DMS153 (cell line): ENCODE measurements around the gene CTNNB1.
A peak's percentile ranks its signal among the peaks of the same experiment; 100 is the strongest.

Source experiments
- DNase-seq: peaks from one replicate; lab custom pipeline; 2025; lab: John Stamatoyannopoulos, UW

CTNNB1 gene

GRCh38 chr3:41198950-41199865 is at the start of gene CTNNB1:
Gene CTNNB1, plus strand, starts transcription at chr3:41199505. Its CDS starts 24,564 bp downstream, at chr3:41224069.
- DNase-seq, result peak; percentile 66

GRCh38 chr3:41155834-41156233 is 43.5 kb upstream of the CTNNB1 start:
- no peak for DNase-seq

GRCh38 chr3:41158947-41159346 is 40.4 kb upstream of the CTNNB1 start:
- DNase-seq, result no peak

- peak; percentile 43 for DNase-seq
Measured at GRCh38 chr3:41159588-41160189, 39.6 kb upstream of the CTNNB1 start.

DNA sequence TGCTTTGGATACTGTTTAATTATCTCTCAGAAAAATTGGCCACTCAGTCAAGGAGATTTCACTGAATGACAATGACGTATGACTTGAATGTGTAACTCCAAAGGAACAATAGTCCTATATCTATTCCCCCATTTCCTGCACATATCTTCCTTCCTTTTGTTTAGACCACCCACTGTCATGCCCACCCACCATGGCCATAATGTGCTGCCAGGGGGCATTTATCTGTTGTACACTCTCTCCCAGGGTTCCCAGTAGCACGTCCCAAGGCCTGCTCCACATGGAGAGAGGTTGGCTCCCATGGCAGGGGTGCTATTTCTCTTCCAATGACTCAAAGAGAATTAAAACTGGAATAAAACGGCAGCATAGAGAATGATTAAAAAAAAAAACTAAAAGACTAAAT is 36.8 kb upstream of the CTNNB1 start:
- DNase-seq, result no peak

DNA sequence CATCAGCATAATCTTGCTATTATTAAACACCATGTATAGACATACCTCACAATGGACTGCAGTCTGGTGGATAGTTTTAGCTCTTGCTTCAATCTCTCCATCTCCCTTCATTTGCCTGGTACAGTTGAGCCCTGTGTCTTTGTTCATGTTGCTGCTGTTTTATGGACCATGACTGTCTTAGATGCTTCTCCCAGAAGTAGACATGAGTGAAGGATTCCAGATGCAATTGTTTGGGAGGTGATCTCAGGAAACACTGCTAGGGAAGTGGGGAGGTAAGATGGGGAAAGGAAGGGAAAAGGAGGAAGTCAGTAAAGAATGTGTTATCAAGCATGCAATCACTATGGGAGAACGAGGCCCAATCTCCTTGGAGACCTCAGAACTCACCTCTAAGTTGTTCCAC is 36.3 kb upstream of the CTNNB1 start:
- no peak for DNase-seq

- DNase-seq, result no peak
Measured at GRCh38 chr3:41163421-41163820, 35.9 kb upstream of the CTNNB1 start.

DNA sequence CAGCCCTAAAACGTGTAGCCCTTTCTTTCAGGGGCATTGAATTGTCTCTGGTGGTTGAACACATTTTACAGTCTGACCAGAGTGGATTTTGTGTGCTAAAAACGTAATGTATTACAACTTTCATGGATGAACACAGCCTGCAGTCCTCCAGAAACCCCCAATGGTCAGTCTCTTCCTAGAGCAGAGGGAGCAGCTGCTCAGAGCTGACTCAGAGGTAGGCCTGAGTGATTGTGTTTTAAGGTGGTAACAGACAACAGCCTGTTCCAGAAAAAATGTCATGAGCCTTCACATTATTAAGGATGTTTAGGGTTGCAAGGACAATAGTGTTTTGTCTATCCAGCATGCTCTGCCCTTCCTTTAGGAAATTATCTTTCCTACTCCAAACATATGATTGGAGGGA is 34.5 kb upstream of the CTNNB1 start:
- no peak for DNase-seq

- no peak for DNase-seq
Measured at GRCh38 chr3:41167722-41168497, 31.4 kb upstream of the CTNNB1 start.

DNA sequence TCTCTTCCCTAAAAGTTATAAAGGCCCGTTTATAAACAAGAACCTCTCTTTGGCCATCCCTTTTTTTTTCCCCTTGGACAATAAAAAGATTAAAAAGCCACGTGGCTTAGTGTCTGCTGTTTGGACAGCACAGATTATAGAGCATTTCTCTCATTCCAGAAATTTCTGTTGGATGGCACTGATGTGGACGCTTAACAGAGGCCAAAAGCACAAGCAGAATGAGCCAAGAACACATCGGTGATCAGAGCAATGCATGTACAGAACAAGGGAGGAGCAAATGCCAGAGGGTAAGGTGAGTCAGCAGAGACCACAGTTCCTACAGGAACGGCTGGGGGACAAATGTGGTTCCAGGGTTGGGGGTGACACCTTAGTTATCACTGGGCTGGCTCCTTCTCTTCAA is 30.3 kb upstream of the CTNNB1 start:
- no peak for DNase-seq

- no peak for DNase-seq
Measured at GRCh38 chr3:41173926-41174885, 25.1 kb upstream of the CTNNB1 start.

GRCh38 chr3:41175365-41175764 is 23.9 kb upstream of the CTNNB1 start:
- no peak for DNase-seq

GRCh38 chr3:41176596-41176995 is 22.7 kb upstream of the CTNNB1 start:
- DNase-seq, result no peak

DNA sequence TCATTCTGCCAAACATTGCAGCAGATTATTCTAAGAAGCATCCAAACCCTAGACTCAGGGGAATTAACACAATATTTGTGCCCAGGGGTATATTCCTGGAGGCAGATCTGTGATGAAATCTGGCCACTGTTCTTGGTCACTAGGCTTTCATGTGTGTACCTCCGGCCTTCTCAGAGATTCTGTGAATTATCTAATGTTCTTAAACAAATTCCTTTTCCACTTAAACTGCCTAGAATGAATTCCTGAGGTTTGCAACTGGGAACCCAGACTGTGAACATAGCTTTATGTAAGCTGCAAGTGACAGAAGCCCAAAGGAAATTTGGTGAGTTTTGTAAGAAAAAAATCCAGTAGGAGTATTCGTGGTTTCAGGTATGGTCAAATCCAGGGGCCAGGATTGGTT is 20.7 kb upstream of the CTNNB1 start:
- DNase-seq, result no peak

DNA sequence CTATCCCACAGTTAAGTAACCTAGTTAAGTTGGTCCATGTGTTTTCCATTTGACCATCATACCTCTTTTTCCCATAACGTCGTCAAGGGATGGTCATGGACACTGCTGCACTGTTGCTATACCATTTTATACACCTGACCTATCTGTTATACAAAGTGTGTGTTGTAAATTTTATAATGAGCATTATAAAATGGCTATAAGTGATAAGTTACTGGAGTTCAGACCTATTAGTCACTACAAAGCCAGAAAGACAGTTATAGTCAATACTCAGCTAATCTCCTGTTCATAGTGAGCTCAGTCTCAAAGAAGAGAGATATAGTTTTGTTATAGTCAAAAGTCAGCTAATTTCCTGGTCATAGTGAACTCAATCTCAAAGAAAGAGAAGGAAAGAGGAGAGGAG is 18.9 kb upstream of the CTNNB1 start:
- DNase-seq, result no peak

DNA sequence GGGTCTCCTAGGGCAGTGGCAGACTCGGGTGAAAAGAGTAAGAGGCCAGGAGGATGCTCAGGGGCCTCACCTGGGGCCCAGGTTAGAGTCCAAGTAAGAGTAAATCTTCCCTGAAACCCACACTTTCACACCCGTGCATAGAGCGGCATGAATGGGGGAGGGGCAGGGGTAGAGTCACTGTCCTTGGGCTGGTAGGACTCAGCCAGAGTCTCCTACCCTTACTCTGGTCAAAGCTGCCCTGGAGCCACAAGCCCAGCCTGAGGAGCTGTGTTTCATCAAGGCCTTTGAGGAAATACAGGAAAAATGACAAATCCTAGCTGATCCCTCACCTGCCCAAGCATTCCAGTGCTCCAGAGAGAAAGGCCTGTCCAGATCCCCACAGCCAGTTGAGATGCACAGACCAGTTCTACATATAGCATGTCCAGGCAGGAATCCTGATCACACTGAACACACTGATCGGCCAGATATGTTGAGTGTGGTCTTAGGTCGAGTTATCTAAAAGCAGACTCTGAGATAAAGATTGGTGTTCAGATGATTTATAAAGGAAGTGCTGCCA is 16.7 kb upstream of the CTNNB1 start:
- DNase-seq, result no peak

DNA sequence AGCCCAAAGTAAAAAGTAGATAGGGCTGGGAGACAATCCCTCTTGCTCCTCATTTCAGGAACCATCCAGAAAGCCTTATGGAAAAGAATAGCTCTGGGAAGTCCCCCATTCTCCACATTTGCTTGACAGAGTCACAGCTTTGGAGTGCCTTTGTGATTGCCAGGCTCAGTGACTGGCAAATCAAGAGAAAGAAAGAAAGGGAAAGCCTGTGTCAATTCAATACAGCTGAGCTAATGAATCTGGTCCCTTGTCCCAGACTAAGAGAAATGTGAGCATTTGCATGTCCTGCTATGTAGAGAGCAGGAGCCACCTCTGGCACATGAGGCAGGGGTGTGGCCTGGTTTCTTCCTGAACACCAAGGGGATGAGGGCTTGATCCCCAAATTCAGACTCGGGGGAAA is 14.9 kb upstream of the CTNNB1 start:
- DNase-seq, result no peak

- no peak for DNase-seq
Measured at GRCh38 chr3:41186297-41186696, 13.0 kb upstream of the CTNNB1 start.

- DNase-seq, result no peak
Measured at GRCh38 chr3:41188306-41188705, 11.0 kb upstream of the CTNNB1 start.

DNA sequence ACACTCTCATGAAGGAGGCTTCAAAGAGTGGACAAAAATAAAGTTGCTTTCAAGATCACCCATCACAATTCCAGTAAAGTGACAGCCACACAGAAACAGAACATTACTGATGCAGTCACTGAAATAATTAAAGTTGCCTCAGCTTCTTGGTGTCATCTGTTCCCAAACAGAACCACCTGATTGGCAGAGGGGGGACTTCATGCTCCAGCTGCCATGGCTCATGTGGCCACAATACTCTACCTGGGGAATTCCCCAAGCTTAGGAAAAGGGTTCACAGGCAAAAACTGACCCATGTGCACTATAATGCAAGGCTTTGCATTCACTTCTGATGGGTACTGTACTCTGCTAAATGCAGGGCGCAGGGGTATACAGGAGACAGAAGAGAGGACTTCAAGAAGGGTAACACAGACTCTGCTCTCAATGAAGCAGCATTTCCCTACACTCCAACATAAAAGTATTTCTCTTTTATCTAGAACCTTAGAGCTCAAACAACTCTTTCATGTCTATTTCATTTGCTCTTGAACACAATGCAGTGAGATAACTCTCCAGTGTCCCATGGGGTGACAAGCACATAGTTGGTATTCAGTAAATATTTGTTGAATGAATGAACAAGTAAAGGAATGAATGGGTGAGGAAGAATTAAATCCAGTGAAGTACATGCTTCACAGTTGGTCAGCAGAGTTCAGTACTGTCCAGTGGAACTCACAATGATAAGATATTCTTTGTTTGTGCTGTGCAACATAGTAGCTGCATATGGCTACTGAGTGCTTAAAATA is 8.6 kb upstream of the CTNNB1 start:
- DNase-seq, result no peak
